ENCODE measurements around the gene BNC1.

- TF ChIP-seq TAF1 (IDR thresholded peaks at IDR 0.05; ENCODE audit: borderline replicate concordance, low read depth, low read length) (no peak), RCOR1 (IDR thresholded peaks at IDR 0.05; ENCODE audit: low read length) (no peak)
Observed at GRCh38 chr15:83323296-83323711, 38.8 kb upstream of the BNC1 start.

All from SK-N-SH (cell line).